SK-N-SH (cell line): ENCODE data around the gene FAM78A. TPM values are rescaled to one million over a fixed set of nuclear protein-coding genes. Genes with fewer than 3 reads are reported as not detected.

Experiments
- CTCF ChIA-PET: fragments of 300-600, 350-600 bp; formaldehyde crosslinking; extraction: SDS; loops from one replicate; lab custom pipeline; 2021; lab: Yijun Ruan, JAX
- POLR2A ChIA-PET: fragments of 350-600 bp; sonication (Branson Sonifier 250); formaldehyde crosslinking; extraction: SDS; loops from one replicate; lab custom pipeline; 2020; ENCODE audit warnings: antibody characterized with exemption, inconsistent platforms; lab: Yijun Ruan, JAX
- DNase-seq: peaks from one replicate; pipeline ENCODE4 v3.0.0; 2012
- H2AFZ ChIP-seq: fragments of 200-600 bp; sonication (generic); 2 replicates; pipeline ENCODE4 v1.8.1; 2016; ENCODE audit warnings: antibody characterized with exemption, mild to moderate bottlenecking, low read depth
- H3F3A ChIP-seq: fragments of 200-600 bp; sonication (generic); replicated peaks from 2 replicates; pipeline ENCODE3; 2016; ENCODE audit warnings: antibody characterized with exemption, mild to moderate bottlenecking; ENCODE audit not compliant: insufficient read depth
- H3K27ac ChIP-seq, 2 experiments: fragments of 200-500 bp in 1 of 2; fragments of 200-600 bp in 1 of 2; sonication (Bioruptor generic) in 1 of 2; sonication (generic), shearing (Covaris generic) in 1 of 2; 2 replicates each; pipeline versions ENCODE4 v1.5.1 to v1.6.1; 2014 to 2016; ENCODE audit warnings: low read depth in 2 of 2, inconsistent platforms in 1 of 2, low read length in 1 of 2, mild to moderate bottlenecking in 1 of 2, mixed read lengths in 1 of 2
- H3K27me3 ChIP-seq: fragments of 200-600 bp; sonication (generic), shearing (Covaris generic); 2 replicates; pipeline ENCODE4 v1.6.1; 2016; ENCODE audit warnings: mixed run types; ENCODE audit not compliant: insufficient read depth
- H3K36me3 ChIP-seq, 2 experiments: fragments of 200-500 bp in 1 of 2; fragments of 200-600 bp in 1 of 2; sonication (Bioruptor generic) in 1 of 2; sonication (generic) in 1 of 2; replicated peaks in 1 of 2; 2 replicates each; pipeline versions ENCODE3 to v1.5.1; 2014 to 2016; ENCODE audit warnings: low read length in 1 of 2, mild to moderate bottlenecking in 1 of 2; ENCODE audit not compliant: insufficient read depth in 2 of 2, control insufficient read depth in 1 of 2
- H3K4me1 ChIP-seq, 2 experiments: fragments of 200-500 bp in 1 of 2; fragments of 200-600 bp in 1 of 2; sonication (Bioruptor generic) in 1 of 2; sonication (generic), shearing (Covaris generic) in 1 of 2; 2 replicates each; pipeline versions ENCODE4 v1.5.1 to v1.6.1; 2014 to 2016; ENCODE audit warnings: low read depth in 1 of 2, low read length in 1 of 2, mixed run types in 1 of 2; ENCODE audit not compliant: insufficient read depth in 2 of 2, control insufficient read depth in 1 of 2
- H3K4me2 ChIP-seq: fragments of 200-600 bp; sonication (generic), shearing (Covaris generic); 2 replicates; pipeline ENCODE4 v1.6.1; 2017; ENCODE audit warnings: mixed run types
- H3K4me3 ChIP-seq, 2 experiments: fragments of 200-500 bp in 1 of 2; fragments of 200-600 bp in 1 of 2; sonication (Bioruptor generic) in 1 of 2; sonication (generic), shearing (Covaris generic) in 1 of 2; 2 replicates each; pipeline versions ENCODE4 v1.5.1 to v1.8.1; 2014 to 2016; ENCODE audit warnings: low read depth in 2 of 2, inconsistent platforms in 1 of 2, low read length in 1 of 2, mild to moderate bottlenecking in 1 of 2, mixed read lengths in 1 of 2, moderate library complexity in 1 of 2
- H3K79me2 ChIP-seq: fragments of 200-600 bp; sonication (generic); 2 replicates; pipeline ENCODE4 v1.8.1; 2017; ENCODE audit warnings: mild to moderate bottlenecking; ENCODE audit not compliant: insufficient read depth
- H3K9ac ChIP-seq: fragments of 200-600 bp; sonication (generic); 2 replicates; pipeline ENCODE4 v1.6.1; 2017; ENCODE audit warnings: mixed run types
- H3K9me2 ChIP-seq: fragments of 200-600 bp; sonication (generic); 2 replicates; pipeline ENCODE4 v1.6.1; 2017; ENCODE audit warnings: mixed run types
- H3K9me3 ChIP-seq: fragments of 200-600 bp; sonication (generic); 2 replicates; pipeline ENCODE4 v1.6.1; 2017; ENCODE audit warnings: mixed run types, mild to moderate bottlenecking, moderate library complexity
- H4K20me1 ChIP-seq: fragments of 200-600 bp; sonication (generic); 2 replicates; pipeline ENCODE4 v1.6.1; 2017; ENCODE audit warnings: mild to moderate bottlenecking, mixed run types; ENCODE audit not compliant: insufficient read depth
- ELF1 ChIP-seq: IDR thresholded peaks from 2 replicates; pipeline ENCODE4 v1.4.0; 2012
- FOSL2 ChIP-seq: IDR thresholded peaks from 2 replicates; pipeline ENCODE4 v1.4.0; 2012; ENCODE audit warnings: low read depth, mild to moderate bottlenecking, moderate library complexity, borderline replicate concordance
- FOXJ3 ChIP-seq: sonication (generic); formaldehyde crosslinking; IDR thresholded peaks from 2 replicates; pipeline ENCODE4 v1.5.1; 2020; ENCODE audit warnings: mild to moderate bottlenecking, missing genetic modification reagents
- GABPA ChIP-seq: IDR thresholded peaks from 2 replicates; pipeline ENCODE4 v1.4.0; 2012; ENCODE audit warnings: low read depth, mild to moderate bottlenecking
- JUND ChIP-seq: IDR thresholded peaks from 2 replicates; pipeline ENCODE4 v1.4.0; 2012
- MXI1 ChIP-seq: IDR thresholded peaks from 2 replicates; pipeline ENCODE4 v1.6.1; 2012; ENCODE audit warnings: mild to moderate bottlenecking, low read depth, low read length, improper control_type of control experiment
- NFIC ChIP-seq: IDR thresholded peaks from 2 replicates; pipeline ENCODE4 v1.4.0; 2012; ENCODE audit warnings: borderline replicate concordance
- NRF1 ChIP-seq: IDR thresholded peaks from 2 replicates; pipeline ENCODE4 v1.6.1; 2012; ENCODE audit warnings: low read depth, mild to moderate bottlenecking, low read length
- SIN3A ChIP-seq: IDR thresholded peaks from 2 replicates; pipeline ENCODE4 v1.6.1; 2012; ENCODE audit warnings: low read depth, mild to moderate bottlenecking, low read length, moderate library complexity, borderline replicate concordance
- SMC3 ChIP-seq: IDR thresholded peaks from 2 replicates; pipeline ENCODE4 v1.6.1; 2012; ENCODE audit warnings: low read depth, low read length, improper control_type of control experiment
- TCF12 ChIP-seq: IDR thresholded peaks from 2 replicates; pipeline ENCODE4 v1.4.0; 2012
- TEAD4 ChIP-seq: IDR thresholded peaks from 2 replicates; pipeline ENCODE4 v1.4.0; 2012; ENCODE audit warnings: mild to moderate bottlenecking, borderline replicate concordance; ENCODE audit not compliant: insufficient read depth
- YY1 ChIP-seq: IDR thresholded peaks from 2 replicates; pipeline ENCODE4 v1.4.0; 2012; ENCODE audit warnings: low read depth, mild to moderate bottlenecking
- WGBS: methylation state at CpG from one replicate; pipeline ENCODE4 v1.1.6; 2017; ENCODE audit warnings: low lambda C conversion rate; 5-methylcytosine and 5-hydroxymethylcytosine counted together
- polyA plus RNA-seq, 3 experiments: library from polyadenylated mRNA; depleted of rRNA; stranded (reverse); fragments of >200 nt; gene quantifications; 2 replicates each; pipeline ENCODE4 v1.2.3, GENCODE V29; 2012
- TF ChIP-seq, protein P1 (sequence below): fragments of 150-350 bp; IDR thresholded peaks from 2 replicates; pipeline ENCODE4 v1.6.1; 2016; ENCODE audit warnings: mild to moderate bottlenecking, low read depth, low read length
- TF ChIP-seq, protein P2 (sequence below): IDR thresholded peaks from 2 replicates; pipeline ENCODE4 v1.4.0; 2012; ENCODE audit warnings: low read depth
- TF ChIP-seq, protein P3 (sequence below): IDR thresholded peaks from 2 replicates; pipeline ENCODE4 v1.4.0; 2012; ENCODE audit warnings: low read depth, borderline replicate concordance
- TF ChIP-seq, protein P4 (sequence below): IDR thresholded peaks from 2 replicates; pipeline ENCODE4 v1.4.0; 2012; ENCODE audit warnings: low read depth, borderline replicate concordance
- TF ChIP-seq, protein P5 (sequence below): IDR thresholded peaks from 2 replicates; pipeline ENCODE4; 2012

The FAM78A gene
- polyA plus RNA-seq, 1 of the 3 experiments (the other 2 are of a cell fraction) = 1.0 TPM

DNA sequence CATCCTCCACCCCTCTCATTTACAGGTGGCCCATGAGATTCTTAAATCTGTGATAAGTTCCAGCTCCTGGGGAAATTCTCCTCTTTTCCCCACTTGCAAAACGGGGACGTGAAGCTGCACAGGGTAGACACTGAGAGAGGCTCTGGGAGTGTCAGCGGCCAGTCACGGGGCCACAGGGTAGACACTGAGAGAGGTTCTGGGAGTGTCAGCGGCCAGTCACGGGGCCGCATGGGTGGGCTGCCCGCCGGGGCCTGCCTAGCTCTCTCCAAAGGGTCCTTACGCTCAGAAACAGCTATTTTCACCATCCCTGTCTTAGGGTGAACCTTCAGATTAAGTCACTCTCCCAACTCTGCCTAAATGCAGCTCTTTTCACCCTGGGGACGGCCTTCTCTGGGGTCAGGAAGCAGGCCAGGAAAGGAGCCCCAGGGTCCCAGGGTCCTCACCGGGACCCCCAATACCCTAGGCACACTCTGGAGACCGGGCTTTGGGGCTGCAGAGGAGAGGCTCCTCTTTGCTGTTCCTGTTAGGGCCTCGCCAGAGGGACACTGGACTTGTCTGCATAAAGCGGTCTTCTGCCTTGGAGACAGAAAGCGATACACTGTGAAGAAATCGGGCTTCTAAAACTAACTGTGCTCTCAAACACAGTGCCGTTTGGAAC is 1.5 kb downstream of the FAM78A start:
- no peak for DNase-seq
- TF ChIP-seq FOSL2 (no peak), GABPA (no peak), ELF1 (no peak), YY1 (no peak), TEAD4 (no peak), TCF12 (no peak), MXI1 (no peak), JUND (no peak), NFIC (no peak), SMC3 (no peak), SIN3A (no peak), FOXJ3 (no peak), NRF1 (no peak)
- TF ChIP-seq, protein P1, sequence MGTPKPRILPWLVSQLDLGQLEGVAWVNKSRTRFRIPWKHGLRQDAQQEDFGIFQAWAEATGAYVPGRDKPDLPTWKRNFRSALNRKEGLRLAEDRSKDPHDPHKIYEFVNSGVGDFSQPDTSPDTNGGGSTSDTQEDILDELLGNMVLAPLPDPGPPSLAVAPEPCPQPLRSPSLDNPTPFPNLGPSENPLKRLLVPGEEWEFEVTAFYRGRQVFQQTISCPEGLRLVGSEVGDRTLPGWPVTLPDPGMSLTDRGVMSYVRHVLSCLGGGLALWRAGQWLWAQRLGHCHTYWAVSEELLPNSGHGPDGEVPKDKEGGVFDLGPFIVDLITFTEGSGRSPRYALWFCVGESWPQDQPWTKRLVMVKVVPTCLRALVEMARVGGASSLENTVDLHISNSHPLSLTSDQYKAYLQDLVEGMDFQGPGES = no peak
- TF ChIP-seq, protein P2, sequence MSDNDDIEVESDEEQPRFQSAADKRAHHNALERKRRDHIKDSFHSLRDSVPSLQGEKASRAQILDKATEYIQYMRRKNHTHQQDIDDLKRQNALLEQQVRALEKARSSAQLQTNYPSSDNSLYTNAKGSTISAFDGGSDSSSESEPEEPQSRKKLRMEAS = no peak
- TF ChIP-seq, protein P3, sequence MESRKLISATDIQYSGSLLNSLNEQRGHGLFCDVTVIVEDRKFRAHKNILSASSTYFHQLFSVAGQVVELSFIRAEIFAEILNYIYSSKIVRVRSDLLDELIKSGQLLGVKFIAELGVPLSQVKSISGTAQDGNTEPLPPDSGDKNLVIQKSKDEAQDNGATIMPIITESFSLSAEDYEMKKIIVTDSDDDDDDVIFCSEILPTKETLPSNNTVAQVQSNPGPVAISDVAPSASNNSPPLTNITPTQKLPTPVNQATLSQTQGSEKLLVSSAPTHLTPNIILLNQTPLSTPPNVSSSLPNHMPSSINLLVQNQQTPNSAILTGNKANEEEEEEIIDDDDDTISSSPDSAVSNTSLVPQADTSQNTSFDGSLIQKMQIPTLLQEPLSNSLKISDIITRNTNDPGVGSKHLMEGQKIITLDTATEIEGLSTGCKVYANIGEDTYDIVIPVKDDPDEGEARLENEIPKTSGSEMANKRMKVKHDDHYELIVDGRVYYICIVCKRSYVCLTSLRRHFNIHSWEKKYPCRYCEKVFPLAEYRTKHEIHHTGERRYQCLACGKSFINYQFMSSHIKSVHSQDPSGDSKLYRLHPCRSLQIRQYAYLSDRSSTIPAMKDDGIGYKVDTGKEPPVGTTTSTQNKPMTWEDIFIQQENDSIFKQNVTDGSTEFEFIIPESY = no peak
- TF ChIP-seq, protein P4, sequence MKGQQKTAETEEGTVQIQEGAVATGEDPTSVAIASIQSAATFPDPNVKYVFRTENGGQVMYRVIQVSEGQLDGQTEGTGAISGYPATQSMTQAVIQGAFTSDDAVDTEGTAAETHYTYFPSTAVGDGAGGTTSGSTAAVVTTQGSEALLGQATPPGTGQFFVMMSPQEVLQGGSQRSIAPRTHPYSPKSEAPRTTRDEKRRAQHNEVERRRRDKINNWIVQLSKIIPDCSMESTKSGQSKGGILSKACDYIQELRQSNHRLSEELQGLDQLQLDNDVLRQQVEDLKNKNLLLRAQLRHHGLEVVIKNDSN = no peak
- TF ChIP-seq, protein P5, sequence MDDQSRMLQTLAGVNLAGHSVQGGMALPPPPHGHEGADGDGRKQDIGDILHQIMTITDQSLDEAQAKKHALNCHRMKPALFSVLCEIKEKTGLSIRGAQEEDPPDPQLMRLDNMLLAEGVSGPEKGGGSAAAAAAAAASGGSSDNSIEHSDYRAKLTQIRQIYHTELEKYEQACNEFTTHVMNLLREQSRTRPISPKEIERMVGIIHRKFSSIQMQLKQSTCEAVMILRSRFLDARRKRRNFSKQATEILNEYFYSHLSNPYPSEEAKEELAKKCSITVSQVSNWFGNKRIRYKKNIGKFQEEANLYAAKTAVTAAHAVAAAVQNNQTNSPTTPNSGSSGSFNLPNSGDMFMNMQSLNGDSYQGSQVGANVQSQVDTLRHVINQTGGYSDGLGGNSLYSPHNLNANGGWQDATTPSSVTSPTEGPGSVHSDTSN = no peak
- H3K27me3 ChIP-seq = no peaks in the 10 kb centered on the region
- no peak overlapping the region for H3K27ac ChIP-seq
- no peaks in the 10 kb centered on the region for H3K36me3 ChIP-seq
- no peaks in the 10 kb centered on the region for H4K20me1 ChIP-seq
- H3K9me2 ChIP-seq = no peaks in the 10 kb centered on the region
- H3K79me2 ChIP-seq = no peaks in the 10 kb centered on the region
- H3F3A ChIP-seq = no peaks in the 10 kb centered on the region
- H3K9ac ChIP-seq = no peak overlapping the region
- H3K4me1 ChIP-seq = peaks cover 0 to 4% of the 10 kb centered on the region in 2 experiments; a peak in 1 of 4 replicates
- no peak overlapping the region for H2AFZ ChIP-seq
- CTCF ChIA-PET = interaction anchor here (0.8 to 2.5 kb wide), 2 partner anchors 15 to 61 kb away, joined by 4 to 9 read pairs; partner anchors contain the start of gene PLPP7
- H3K4me3 ChIP-seq = no peak overlapping the region
- H3K9me3 ChIP-seq = no peaks in the 10 kb centered on the region
- POLR2A ChIA-PET = no interaction called here
- H3K4me2 ChIP-seq = no peak overlapping the region
- 91% methylated on average over 17 of the region's 18 CpGs for WGBS
